Activated CD4-positive, alpha-beta T cell treated with anti-CD3 and anti-CD28 coated beads, Interleukin-2, amount 10 ng/mL, durations not matched to agents 7 days and 5 days (primary cell): ENCODE measurements around the gene AK8. TPM values are rescaled to one million over a fixed set of nuclear protein-coding genes. Genes with fewer than 3 reads are reported as not detected.
"Not testable (repeated sequence)": the region's sequence is repeated elsewhere in the genome, so short reads cannot be mapped to it uniquely, and the experiment has no call there.

Experiments
- CTCF ChIA-PET: fragments of 350-600 bp; sonication (Branson Sonifier 250); formaldehyde crosslinking; loops from one replicate; lab custom pipeline; 2021; ENCODE audit warnings: antibody characterized with exemption; lab: Charles Lee
- POLR2A ChIA-PET: fragments of 350-600 bp; sonication (Branson Sonifier 250); formaldehyde crosslinking; loops from one replicate; lab custom pipeline; 2021; ENCODE audit warnings: antibody characterized with exemption; lab: Charles Lee
- DNase-seq: peaks from one replicate; pipeline ENCODE4 v3.0.0-alpha.2; 2020
- H3K27ac Mint-ChIP-seq: one replicate; pipeline ENCODE4 v1.8.0; 2021; ENCODE audit warnings: mild to moderate bottlenecking, moderate library complexity, mixed read lengths
- H3K27me3 Mint-ChIP-seq: one replicate; pipeline ENCODE4 v1.8.0; 2021; ENCODE audit warnings: mixed read lengths
- H3K36me3 Mint-ChIP-seq: one replicate; pipeline ENCODE4 v1.8.0; 2021; ENCODE audit warnings: low read depth, mixed read lengths
- H3K4me1 Mint-ChIP-seq: one replicate; pipeline ENCODE4 v1.8.0; 2021; ENCODE audit warnings: mixed read lengths
- H3K4me3 Mint-ChIP-seq: one replicate; pipeline ENCODE4 v1.8.0; 2021; ENCODE audit warnings: mild to moderate bottlenecking, moderate library complexity, mixed read lengths
- H3K9me3 Mint-ChIP-seq: one replicate; pipeline ENCODE4 v1.8.0; 2021; ENCODE audit warnings: mixed read lengths
- total RNA-seq, 2 experiments: library from RNA; stranded (reverse); gene quantifications; one replicate each; pipeline ENCODE4 v1.2.3, GENCODE V29; 2021

Gene AK8
- total RNA-seq, 2 experiments from 2014 or later, result not detected

GRCh38 chr9:132729235-132729890 is 148.7 kb downstream of the AK8 start:
- Mint-ChIP-seq H3K27ac (no peak overlapping the region), H3K4me3 (no peak overlapping the region), H3K4me1 (no peaks in the 10 kb centered on the region), H3K9me3 (no peaks in the 10 kb centered on the region), H3K36me3 (no peaks in the 10 kb centered on the region), H3K27me3 (no peaks in the 10 kb centered on the region)
- no peak for DNase-seq
- ChIA-PET CTCF (no interaction called here), POLR2A (no interaction called here)

DNA sequence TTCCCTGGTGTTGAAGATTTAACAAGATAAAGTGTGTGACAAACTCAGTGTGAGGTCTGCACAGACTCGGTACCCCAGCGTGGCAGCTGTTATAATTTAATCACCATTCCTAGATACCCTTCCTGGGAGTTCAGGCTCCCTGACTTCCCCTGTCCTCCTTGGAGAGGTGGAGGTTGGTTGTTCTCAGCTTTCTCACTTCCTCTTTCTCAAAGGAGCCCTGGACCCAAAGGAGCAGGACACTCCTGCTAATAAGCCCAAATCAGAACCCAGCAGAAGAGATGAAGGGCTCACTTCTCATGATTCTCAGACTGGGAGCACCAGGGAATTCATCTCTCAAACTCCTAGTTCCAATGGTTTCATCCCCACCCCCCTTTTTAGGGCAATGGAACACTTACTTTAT is 149.6 kb downstream of the AK8 start:
- Mint-ChIP-seq H3K9me3 (no peaks in the 10 kb centered on the region), H3K27ac (no peak overlapping the region), H3K27me3 (no peaks in the 10 kb centered on the region), H3K36me3 (no peaks in the 10 kb centered on the region), H3K4me3 (no peak overlapping the region), H3K4me1 (no peaks in the 10 kb centered on the region)
- CTCF ChIA-PET, result interaction anchor here (1.3 kb wide), 1 partner anchor 14 kb away, joined by 3 read pairs; no protein-coding TSS in a partner anchor
- POLR2A ChIA-PET, result no interaction called here
- DNase-seq, result no peak

- H3K4me1 Mint-ChIP-seq, result no peaks in the 10 kb centered on the region
- no peaks in the 10 kb centered on the region for H3K27me3 Mint-ChIP-seq
- H3K9me3 Mint-ChIP-seq, result no peaks in the 10 kb centered on the region
- H3K27ac Mint-ChIP-seq, result no peak overlapping the region
- no peak for DNase-seq
- ChIA-PET CTCF (interaction anchor here (1.3 kb wide), 1 partner anchor 14 kb away, joined by 3 read pairs; no protein-coding TSS in a partner anchor), POLR2A (no interaction called here)
- no peak overlapping the region for H3K4me3 Mint-ChIP-seq
- no peaks in the 10 kb centered on the region for H3K36me3 Mint-ChIP-seq
Observed at GRCh38 chr9:132728071-132728470, 150.0 kb downstream of the AK8 start.

DNA sequence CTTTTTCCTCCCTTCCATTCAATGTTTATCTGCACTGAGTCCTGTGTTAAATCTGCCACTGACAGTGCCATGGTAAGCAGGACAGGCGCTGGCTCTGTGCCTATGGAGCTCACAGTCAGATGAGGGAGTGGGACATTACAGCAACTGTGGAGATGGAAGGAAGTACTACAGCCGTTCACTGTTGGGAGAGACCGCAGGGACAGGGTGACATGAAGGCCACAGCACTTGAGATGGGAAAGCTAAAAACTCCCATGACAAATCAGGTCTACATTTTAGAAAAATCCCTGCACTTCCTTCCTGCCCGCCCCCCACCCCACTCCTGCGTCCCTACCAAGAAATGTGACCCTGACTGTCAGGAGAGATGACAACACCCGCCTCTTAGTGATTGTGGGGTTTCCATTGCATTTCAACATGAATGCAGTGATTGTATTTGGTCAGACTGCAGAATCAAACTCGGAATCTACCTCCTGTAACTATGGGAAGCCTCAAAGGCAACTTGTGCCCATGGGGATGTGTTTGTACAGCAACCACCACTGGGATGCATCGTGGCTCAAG is 151.4 kb downstream of the AK8 start:
- ChIA-PET POLR2A (no interaction called here), CTCF (interaction anchor here (1.3 kb wide), 1 partner anchor 22 kb away, joined by 3 read pairs; no protein-coding TSS in a partner anchor)
- Mint-ChIP-seq H3K27me3 (no peaks in the 10 kb centered on the region), H3K4me1 (no peaks in the 10 kb centered on the region), H3K36me3 (no peaks in the 10 kb centered on the region), H3K4me3 (no peak overlapping the region), H3K27ac (no peak overlapping the region), H3K9me3 (no peaks in the 10 kb centered on the region)
- no peak for DNase-seq

DNA sequence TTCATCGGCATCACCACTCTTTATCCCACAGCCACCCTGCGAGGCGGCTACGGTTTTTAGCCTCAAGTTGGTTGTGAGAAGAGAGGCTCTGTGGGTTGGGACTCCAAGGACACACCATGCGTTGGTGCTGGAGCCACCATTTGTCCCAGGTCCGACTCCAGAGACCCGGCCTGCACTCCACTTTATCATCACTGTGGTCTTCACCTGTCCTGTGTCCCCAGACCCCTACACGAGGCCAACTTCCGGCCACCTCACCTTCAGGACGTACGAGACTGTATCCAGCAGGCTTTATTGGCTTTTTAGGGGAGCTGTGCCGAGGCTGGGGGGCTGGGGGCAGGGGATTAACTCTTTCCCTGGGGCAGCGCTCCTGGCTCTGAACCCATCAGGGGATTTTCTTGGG is 152.8 kb downstream of the AK8 start:
- POLR2A ChIA-PET, result no interaction called here
- no peak overlapping the region for H3K4me3 Mint-ChIP-seq
- CTCF ChIA-PET, result interaction anchor here (0.6 to 1.3 kb wide), 2 partner anchors 23 to 153 kb away, joined by 3 to 4 read pairs; no protein-coding TSS in a partner anchor
- H3K9me3 Mint-ChIP-seq, result no peaks in the 10 kb centered on the region
- no peaks in the 10 kb centered on the region for H3K36me3 Mint-ChIP-seq
- H3K27ac Mint-ChIP-seq, result no peak overlapping the region
- no peaks in the 10 kb centered on the region for H3K27me3 Mint-ChIP-seq
- DNase-seq, result no peak
- no peaks in the 10 kb centered on the region for H3K4me1 Mint-ChIP-seq

DNA sequence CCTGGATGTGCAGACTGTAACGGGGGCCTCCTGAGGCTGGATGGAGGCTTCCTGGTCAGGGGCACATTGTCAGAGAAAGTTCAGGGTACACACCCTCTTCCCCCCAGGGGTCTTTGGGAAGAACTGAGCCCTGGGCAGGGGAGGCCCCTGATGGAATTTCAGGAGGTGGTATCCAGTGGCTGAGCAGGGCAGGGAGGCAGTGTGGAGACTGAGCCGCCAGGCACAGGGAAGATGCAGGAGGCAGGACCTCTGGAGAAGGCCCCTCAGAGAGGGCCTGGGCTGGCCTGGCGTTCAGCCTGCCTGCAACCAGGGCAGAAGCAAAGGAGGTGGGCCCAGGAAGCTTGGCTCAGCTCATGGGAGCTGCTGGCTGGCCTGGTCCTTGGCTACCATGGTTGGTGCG is 154.3 kb downstream of the AK8 start:
- H3K27me3 Mint-ChIP-seq, result peaks cover 3% of the 10 kb centered on the region
- DNase-seq, result no peak
- H3K36me3 Mint-ChIP-seq, result no peaks in the 10 kb centered on the region
- CTCF ChIA-PET, result interaction anchor here (0.5 kb wide), 1 partner anchor 259 kb away, joined by 3 read pairs; no protein-coding TSS in a partner anchor
- no peak overlapping the region for H3K27ac Mint-ChIP-seq
- POLR2A ChIA-PET, result no interaction called here
- no peak overlapping the region for H3K4me3 Mint-ChIP-seq
- no peaks in the 10 kb centered on the region for H3K9me3 Mint-ChIP-seq
- no peaks in the 10 kb centered on the region for H3K4me1 Mint-ChIP-seq

- H3K9me3 Mint-ChIP-seq, result no peaks in the 10 kb centered on the region
- POLR2A ChIA-PET, result no interaction called here
- CTCF ChIA-PET, result no interaction called here
- H3K36me3 Mint-ChIP-seq, result no peaks in the 10 kb centered on the region
- H3K27ac Mint-ChIP-seq, result no peak overlapping the region
- peaks cover 13% of the 10 kb centered on the region for H3K27me3 Mint-ChIP-seq
- H3K4me1 Mint-ChIP-seq, result no peaks in the 10 kb centered on the region
- H3K4me3 Mint-ChIP-seq, result no peak overlapping the region
- DNase-seq, result no peak
Observed at GRCh38 chr9:132722564-132723065, 155.5 kb downstream of the AK8 start.

DNA sequence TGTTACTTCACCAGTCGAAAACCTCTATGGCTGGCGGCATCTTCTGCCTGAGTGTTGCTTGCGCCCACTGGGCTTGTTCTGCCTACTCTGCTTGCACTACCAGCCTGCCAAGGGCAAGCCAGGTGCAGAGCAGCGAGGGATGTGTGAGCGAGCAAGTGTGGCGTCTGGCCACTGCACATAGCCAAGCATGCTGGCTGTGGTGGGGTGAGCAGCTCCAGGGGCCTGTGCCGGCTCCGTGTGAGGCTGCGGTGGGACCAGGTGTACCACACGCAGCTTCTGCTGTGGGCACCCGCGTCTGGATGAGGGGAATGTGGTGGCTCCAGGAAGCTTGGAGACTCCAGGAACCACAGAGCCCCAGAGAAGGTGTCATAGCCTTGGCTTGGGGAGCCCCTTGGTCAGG is 156.4 kb downstream of the AK8 start:
- Mint-ChIP-seq H3K27ac (no peak overlapping the region), H3K36me3 (no peaks in the 10 kb centered on the region), H3K9me3 (no peaks in the 10 kb centered on the region), H3K27me3 (peaks cover 14% of the 10 kb centered on the region), H3K4me3 (no peak overlapping the region), H3K4me1 (no peaks in the 10 kb centered on the region)
- CTCF ChIA-PET, result no interaction called here
- DNase-seq, result no peak
- POLR2A ChIA-PET, result no interaction called here

DNA sequence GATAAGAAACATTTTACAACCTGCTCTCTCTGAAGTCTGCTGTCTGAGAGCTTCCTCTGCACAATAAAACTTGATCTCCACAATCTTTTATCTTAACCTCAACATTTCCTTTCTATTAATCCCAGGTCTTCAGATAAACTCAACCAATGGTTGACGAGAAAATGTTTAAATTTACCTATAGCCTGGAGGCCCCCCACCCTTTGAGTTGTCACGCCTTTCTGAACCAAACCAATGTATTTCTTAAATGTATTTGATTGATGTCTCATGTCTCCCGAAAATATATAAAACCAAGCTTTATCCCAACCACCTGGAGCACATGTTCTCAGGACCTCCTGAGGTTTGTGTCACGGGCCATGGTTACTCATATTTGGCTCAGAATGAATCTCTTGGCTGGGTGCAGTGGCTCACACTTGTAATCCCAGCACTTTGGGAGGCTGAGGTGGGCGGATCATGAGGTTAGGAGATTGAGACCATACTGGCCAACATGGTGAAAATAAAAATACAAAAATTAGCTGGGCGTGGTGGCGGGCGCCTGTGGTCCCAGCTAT is 159.6 kb downstream of the AK8 start:
- H3K9me3 Mint-ChIP-seq, H3K27ac Mint-ChIP-seq, H3K4me1 Mint-ChIP-seq, CTCF ChIA-PET, H3K36me3 Mint-ChIP-seq, POLR2A ChIA-PET, H3K4me3 Mint-ChIP-seq, DNase-seq: not testable (repeated sequence)
- H3K27me3 Mint-ChIP-seq, result peaks cover 14% of the 10 kb centered on the region

- Mint-ChIP-seq H3K36me3 (no peaks in the 10 kb centered on the region), H3K4me3 (no peak overlapping the region), H3K9me3 (no peaks in the 10 kb centered on the region), H3K4me1 (no peaks in the 10 kb centered on the region), H3K27ac (no peak overlapping the region), H3K27me3 (peaks cover 14% of the 10 kb centered on the region)
- POLR2A ChIA-PET, result no interaction called here
- no peak for DNase-seq
- CTCF ChIA-PET, result interaction anchor here (0.7 kb wide), 1 partner anchor 812 kb away, joined by 3 read pairs; no protein-coding TSS in a partner anchor
Observed at GRCh38 chr9:132717326-132717945, 160.6 kb downstream of the AK8 start.

DNA sequence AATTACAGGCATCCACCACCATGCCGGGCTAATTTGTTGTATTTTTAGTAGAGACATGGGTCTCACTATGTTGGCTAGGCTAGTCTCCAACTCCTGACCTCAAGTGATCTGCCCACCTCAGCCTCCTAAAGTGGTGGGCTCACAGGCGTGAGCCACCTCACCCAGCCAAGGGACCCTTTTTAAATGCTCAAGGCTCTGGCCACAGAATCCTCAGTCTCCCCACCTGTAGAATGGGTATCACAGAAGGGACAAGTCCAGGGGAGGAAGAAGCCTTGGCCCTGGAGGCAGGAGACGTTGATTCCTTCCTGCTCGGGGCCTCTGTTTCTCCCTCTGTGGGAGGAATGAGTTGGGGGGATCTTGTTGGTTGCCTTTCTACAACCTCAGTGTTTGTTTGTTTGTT is 162.1 kb downstream of the AK8 start:
- ChIA-PET POLR2A (no interaction called here), CTCF (no interaction called here)
- Mint-ChIP-seq H3K36me3 (no peaks in the 10 kb centered on the region), H3K4me3 (no peak overlapping the region), H3K9me3 (no peaks in the 10 kb centered on the region), H3K27ac (no peak overlapping the region), H3K4me1 (no peaks in the 10 kb centered on the region), H3K27me3 (peaks cover 14% of the 10 kb centered on the region)
- DNase-seq, result no peak

DNA sequence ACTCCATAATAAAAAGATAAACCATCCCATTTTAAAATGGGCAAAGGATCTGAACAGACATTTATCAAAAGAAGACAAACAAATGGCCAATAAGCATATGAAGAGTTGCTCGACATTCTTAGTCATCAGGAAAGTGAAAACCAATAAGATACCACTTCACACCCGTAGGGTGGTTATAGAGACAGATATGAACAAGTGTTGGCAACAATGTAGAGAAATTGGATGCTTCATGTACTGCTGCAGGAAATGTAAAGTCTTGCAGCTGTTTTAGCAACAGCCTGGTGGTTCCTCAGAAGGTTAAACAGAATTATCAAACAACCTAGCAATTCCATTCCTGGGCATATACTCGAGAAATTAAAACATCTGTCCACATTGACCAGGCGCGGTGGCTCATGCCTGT is 165.3 kb downstream of the AK8 start:
- no peak overlapping the region for H3K27ac Mint-ChIP-seq
- CTCF ChIA-PET, result no interaction called here
- no peak for DNase-seq
- peaks cover 10% of the 10 kb centered on the region for H3K27me3 Mint-ChIP-seq
- no peak overlapping the region for H3K4me3 Mint-ChIP-seq
- POLR2A ChIA-PET, result no interaction called here
- H3K9me3 Mint-ChIP-seq, result no peaks in the 10 kb centered on the region
- H3K4me1 Mint-ChIP-seq, result no peaks in the 10 kb centered on the region
- H3K36me3 Mint-ChIP-seq, result no peaks in the 10 kb centered on the region

DNA sequence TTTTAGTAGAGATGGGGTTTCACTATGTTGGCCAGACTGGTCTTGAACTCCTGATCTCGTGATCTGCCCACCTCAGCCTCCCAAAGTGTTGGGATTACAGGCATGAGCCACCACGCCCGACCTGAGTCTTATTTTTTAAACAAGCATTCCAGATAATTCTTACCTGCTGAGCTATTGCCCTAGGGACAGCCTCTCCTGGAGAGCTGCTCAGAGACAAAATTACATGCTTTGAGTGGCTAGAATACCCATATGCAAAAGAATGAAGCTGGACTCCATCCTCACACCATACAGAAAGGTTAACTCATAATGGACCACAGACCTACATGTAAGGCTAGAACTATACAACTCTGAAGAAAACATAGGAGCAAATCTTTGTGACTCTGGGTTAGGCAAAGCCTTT is 166.2 kb downstream of the AK8 start:
- H3K36me3 Mint-ChIP-seq, result no peaks in the 10 kb centered on the region
- no peaks in the 10 kb centered on the region for H3K9me3 Mint-ChIP-seq
- peaks cover 7% of the 10 kb centered on the region for H3K27me3 Mint-ChIP-seq
- H3K4me1 Mint-ChIP-seq, result no peaks in the 10 kb centered on the region
- H3K27ac Mint-ChIP-seq, result no peak overlapping the region
- ChIA-PET POLR2A (no interaction called here), CTCF (interaction anchor here (1.6 kb wide), 1 partner anchor 12 kb away, joined by 7 read pairs; no protein-coding TSS in a partner anchor)
- H3K4me3 Mint-ChIP-seq, result no peak overlapping the region
- no peak for DNase-seq
